HL-60/S4 treated with phorbol 12-myristate 13-acetate at 8.2 ng/mL for 4 days and 3 days (cell line): Measurements from ENCODE around the gene GLIS2.
"Not testable (repeated sequence)": the region's sequence is repeated elsewhere in the genome, so short reads cannot be mapped to it uniquely, and the experiment has no call there.

Experiments
- in situ Hi-C: fragments of 300-500 bp; cut with MboI; formaldehyde crosslinking; loops from 2 replicates; pipeline ENCODE4 v1.15.0; 2022; ENCODE audit warnings: low sequenced_read_pairs

GLIS2 gene

DNA sequence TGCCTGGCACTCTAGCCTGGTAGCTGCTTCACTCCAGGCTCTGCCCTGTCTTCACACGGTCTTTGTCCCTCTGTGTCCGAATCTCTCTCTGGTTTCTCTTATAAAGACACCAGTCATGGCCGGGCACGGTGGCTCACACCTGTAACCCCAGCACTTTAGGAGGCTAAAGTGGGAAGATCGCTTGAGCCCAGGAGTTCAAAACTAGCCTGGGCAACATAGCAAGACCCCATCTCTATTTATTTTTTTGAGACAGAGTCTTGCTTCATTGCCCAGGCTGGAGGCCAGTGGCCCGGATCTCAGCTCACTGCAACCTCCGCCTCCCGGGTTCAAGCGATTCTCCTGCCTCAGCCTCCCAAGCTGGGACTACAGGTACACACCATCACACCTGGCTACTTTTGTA is 17.8 kb downstream of the GLIS2 start:
- in situ Hi-C loops = not testable (repeated sequence)

DNA sequence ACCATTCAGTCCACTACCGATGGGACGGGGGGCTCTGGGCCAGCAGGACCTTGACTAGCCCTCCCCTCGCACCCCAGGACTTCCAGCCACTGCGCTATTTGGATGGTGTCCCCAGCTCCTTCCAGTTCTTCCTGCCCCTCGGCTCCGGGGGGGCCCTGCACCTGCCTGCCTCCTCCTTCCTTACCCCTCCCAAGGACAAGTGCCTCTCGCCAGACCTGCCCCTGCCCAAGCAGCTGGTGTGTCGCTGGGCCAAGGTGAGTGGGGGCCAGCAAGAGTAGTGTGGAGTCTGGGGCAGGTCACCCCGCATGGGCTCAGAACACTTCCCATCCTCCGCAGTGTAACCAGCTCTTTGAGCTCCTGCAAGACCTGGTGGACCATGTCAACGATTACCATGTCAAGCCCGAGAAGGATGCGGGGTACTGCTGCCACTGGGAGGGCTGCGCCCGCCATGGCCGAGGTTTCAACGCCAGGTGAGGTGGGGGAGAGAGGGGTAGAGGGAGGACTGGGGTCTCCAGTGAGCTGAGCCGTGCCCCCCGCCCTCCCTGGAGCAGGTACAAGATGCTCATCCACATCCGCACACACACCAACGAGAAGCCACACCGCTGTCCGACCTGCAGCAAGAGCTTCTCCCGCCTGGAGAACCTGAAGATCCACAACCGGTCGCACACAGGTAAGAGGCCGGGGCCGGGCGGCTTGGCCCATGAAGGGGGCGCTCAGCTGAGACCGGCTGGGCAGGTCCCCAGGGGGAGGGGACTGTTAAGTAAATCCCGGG is 19.0 kb downstream of the GLIS2 start:
- in situ Hi-C loops = no loop called here

DNA sequence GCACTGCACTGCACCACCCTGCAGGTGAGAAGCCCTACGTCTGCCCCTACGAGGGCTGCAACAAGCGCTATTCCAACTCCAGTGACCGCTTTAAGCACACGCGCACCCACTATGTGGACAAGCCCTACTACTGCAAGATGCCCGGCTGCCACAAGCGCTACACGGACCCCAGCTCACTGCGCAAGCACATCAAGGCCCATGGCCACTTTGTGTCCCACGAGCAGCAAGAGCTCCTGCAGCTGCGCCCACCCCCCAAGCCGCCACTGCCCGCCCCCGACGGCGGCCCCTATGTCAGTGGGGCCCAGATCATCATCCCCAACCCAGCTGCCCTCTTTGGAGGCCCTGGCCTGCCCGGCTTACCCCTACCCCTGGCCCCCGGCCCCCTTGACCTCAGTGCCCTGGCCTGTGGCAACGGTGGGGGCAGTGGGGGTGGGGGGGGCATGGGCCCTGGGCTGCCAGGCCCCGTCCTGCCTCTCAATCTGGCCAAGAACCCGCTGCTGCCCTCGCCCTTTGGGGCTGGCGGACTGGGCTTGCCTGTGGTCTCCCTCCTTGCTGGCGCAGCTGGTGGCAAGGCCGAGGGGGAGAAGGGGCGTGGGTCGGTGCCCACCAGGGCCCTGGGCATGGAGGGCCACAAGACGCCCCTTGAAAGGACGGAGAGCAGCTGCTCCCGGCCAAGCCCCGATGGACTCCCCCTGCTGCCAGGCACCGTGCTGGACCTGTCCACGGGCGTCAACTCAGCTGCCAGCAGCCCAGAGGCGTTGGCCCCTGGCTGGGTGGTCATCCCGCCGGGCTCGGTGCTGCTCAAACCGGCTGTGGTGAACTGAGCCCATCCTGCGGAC is 21.1 kb downstream of the GLIS2 start:
- in situ Hi-C loops = no loop called here

DNA sequence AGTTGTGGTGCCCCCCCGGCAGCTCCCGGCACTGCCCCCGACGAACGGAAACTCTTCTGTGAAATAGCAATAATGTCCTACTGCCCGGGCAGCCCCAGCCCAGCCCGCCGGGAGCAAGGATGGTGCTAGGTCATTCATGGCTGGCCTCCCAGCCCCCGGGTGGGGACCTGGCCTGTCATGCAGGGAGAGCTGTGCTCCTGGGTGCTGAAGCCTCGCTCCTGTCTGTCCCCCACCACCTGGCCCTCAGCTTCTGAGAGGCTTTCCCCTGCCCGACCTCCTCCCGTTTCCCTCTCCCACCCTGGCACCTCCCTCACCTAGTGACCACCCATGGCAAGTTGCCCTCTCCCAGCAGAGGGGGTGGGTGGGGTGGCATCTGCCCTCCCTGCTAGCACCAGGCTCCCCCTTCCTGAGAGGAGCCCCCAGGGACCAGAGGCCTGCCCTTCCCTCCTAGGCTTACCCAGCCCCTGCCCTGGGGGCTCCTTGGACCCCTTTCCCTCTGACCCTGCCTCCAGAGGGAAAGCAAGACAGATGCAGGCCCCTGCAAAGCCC is 21.7 kb downstream of the GLIS2 start:
- in situ Hi-C loops = no loop called here

DNA sequence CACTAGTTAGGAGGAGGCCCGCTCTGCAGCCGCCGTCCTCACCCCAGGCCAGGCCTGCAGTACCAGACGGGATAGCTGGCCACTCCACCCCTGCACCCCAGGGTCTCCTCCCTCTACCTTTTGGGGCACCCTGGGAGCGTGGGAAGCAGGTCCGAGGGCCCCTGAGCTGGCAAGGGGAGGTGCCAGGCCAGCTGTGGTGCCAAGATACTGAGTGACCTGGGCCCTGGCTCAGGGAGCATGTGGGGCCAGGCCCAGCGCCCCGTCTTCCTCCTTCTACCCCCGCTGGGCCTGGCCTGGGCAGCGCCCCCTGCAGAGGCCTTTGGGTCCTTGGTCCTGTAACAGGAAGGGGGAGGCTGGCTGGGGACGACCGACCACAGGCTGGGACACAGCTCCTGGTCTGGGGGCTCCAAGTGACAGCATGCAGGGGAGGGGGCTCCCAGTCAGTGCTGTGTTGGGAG is 22.3 kb downstream of the GLIS2 start:
- in situ Hi-C loops = no loop called here

DNA sequence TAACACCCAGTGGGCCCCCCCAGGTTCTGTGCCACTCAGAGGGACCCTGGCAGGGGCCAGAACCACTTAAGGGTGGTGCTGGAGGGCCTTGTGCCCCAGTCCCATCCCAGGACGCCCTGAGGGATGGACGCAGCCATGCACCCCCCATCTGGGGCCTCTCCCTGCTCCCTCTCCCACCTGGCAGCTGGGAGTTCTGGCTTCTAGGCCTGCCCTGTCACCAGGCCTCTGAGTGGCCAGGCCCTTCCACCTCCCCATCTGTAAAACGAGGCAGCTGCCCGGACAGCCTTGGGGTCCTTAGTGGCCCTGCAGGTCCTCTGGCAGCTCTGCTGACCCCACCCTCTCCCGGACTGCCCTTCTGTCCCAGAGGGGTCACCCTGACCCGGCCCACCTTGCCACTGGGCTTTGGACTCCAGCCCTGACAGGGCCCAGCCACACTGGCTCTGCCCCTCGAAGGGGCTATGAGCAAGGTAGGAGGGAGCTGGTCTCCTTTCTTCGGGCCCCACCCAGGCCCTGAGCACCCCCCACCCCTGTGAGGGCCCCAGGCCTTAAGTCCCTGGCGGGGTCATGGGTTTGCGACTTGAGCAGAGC is 22.9 kb downstream of the GLIS2 start:
- in situ Hi-C loops = no loop called here

DNA sequence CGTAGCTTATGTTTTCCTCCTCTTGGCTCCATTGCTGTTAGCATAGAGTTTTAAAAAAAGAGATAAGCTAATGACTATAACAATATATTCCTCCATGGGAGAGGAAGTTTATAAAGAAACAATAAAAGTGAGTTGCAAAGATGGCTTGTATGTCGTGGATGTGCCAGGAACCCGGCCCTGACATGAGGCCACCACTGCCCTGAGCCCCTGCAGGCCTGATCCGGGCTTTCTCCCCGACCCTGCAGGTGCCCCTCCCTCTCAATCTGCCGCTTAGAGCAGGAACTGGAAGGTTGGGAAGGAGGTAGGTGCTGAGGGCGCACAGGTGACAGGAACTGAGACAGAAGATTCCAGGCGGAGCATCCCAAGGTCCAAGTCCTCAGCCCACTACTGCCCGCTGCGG is 23.6 kb downstream of the GLIS2 start:
- in situ Hi-C loops = no loop called here

DNA sequence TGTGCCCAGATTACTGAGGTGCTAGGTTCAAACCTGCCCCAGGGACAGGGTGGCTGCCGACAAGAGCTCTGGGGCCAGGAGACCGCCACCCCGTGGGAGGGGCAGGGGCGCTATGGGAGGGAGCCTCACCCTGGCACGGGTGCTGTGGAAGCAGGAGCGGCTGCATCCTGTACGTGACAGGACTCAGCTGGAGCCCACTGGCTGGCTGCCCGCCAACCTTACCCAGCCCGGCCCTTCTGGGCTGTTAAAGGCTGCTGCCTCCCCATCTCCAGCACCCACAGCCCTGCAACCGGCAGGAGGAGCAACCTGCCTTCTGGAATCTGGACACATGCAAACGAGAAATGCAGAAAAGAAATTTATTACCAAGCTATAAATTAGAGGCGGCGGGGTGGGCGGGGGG is 24.0 kb downstream of the GLIS2 start:
- in situ Hi-C loops = no loop called here

DNA sequence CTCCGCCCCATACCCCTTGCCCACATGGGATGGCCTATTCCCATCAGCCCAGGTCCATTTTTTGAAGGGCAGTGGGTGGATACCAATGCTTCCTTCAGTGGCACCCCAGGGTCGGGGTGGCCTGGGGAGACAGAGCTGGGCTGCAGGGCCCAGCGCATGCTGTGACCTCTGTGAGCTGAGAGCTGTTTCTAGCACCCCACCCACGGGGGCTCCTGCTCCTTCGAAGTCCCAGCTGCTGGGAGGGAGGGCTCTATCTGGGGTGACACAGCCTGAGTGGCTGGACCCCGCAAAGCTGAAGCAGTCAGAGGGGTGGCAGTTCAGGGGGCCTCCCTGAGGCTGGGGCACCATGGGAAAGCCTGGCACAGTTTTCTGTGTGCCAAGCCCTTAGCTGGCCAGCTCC is 24.6 kb downstream of the GLIS2 start:
- in situ Hi-C loops = no loop called here

DNA sequence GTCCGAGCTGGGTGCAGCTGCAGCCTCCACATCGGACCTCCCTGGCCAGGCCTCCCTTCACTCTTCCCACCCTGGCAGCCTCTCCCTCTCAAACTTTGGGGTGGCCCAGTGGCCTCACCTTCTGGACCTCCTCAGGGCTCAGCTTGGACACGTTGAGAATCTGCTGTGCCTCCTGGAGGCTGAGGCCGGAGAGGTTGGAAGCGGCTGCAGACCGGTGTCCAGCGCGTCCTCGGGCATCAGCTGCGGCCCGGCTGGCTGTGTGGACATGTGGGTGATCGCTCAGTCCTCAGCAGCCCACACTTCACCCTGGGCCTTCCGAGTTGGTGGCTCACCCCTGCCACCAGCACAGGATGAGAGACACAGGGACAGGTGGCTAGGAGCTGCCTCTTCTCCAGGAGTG is 25.4 kb downstream of the GLIS2 start:
- in situ Hi-C loops = no loop called here

DNA sequence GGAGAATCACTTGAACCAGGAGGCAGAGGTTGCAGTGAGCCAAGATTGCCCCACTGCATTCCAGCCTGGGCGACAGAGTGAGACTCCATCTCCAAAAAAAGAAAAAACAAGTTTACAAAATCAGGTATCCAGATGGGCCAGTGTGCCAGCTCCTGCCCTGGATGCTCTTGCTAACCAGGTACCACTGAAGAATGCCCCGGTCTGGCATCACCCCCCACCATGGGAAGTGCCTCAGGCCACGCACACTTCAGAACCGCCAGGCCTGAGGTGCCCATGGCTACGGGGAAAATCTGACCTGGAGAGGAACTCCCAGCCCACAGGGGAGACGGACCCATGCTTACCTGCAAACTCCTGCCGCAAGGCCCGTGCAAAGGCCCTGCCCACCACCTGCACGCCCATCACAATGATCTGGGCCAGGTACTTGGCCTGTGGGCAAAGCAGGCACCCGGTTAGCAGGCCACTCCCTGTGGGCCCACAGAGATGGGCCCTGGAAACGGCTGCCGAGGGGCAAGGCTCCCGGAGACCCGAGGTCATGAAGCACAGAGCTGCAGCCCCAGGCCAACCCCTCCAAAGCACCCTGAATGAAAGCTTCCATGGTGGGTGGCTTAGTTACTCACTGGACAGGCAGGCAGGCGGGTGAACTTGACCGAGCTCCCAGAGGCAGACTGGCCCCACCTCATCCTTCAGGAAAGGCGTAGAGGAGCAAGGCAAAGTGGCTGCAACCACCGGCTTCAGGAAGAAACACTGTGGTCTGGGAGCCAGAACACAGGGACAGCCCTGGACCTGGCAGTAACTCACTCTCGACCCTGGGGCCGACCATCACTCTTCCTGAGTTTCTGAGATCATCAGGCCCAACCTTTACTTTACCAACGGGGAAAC is 27.2 kb downstream of the GLIS2 start:
- in situ Hi-C loops = no loop called here

DNA sequence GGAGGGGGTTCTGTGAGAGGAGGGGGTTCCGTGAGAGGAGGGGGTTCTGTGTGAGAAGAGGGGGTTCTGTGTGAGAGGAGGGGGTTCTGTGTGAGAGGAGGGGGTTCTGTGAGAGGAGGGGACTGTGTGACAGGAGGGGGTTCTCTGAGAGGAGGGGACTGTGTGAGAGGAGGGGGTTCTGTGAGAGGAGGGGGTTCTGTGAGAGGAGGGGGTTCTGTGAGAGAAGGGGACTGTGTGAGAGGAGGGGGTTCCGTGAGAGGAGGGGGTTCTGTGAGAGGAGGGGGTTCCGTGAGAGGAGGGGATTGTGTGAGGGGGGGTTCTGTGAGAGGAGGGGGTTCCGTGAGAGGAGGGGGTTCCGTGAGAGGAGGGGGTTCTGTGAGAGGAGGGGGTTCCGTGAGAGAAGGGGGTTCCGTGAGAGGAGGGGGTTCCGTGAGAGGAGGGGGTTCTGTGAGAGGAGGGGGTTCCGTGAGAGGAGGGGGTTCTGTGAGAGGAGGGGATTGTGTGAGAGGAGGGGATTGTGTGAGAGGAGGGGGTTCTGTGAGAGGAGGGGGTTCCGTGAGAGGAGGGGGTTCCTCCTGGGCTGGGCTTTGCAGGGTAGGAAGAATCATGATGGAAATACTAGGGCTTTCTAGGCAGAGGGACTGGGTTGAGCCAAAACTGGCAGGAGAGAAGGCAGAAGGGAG is 28.6 kb downstream of the GLIS2 start:
- in situ Hi-C loops = not testable (repeated sequence)

DNA sequence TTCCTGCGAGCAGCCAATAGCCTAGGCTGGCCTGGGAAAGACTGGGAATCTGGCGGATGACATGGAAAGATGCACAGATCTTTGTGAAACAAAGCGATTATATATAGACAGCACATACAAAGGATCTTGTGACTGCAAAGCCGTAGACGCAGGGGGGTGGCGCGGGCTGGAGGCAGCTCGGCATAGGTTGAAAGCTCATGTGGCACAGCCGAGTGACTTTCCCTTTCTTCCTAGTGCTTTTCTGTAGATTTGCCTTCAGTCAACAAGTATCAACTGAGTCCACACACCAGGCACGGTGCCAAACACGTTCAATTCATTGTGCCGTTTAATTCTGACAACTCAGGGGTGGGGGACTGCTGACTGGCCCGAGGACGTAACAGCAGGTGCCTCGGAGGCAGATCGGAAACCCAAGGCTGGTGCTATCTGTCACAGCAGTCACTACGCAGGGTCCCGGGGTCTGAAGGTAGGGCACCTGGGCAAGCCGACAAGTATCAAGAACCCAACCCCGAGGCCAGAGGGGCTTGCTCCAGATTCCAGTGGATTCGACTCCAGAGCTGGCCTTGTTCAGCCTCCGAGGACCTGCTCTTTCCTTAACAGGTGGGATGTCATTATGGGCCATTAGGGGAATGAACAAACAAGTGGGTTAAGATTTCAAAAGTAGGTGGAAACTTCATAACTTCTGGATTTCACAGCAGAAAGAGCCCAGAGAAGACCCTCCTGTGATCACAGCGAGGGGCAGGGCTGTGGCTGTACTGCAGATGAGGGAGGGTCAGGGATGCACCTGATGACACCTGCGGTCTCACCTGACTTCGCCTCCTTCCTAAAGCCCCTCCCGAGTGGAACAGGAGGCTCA is 29.3 kb downstream of the GLIS2 start:
- in situ Hi-C loops = no loop called here

DNA sequence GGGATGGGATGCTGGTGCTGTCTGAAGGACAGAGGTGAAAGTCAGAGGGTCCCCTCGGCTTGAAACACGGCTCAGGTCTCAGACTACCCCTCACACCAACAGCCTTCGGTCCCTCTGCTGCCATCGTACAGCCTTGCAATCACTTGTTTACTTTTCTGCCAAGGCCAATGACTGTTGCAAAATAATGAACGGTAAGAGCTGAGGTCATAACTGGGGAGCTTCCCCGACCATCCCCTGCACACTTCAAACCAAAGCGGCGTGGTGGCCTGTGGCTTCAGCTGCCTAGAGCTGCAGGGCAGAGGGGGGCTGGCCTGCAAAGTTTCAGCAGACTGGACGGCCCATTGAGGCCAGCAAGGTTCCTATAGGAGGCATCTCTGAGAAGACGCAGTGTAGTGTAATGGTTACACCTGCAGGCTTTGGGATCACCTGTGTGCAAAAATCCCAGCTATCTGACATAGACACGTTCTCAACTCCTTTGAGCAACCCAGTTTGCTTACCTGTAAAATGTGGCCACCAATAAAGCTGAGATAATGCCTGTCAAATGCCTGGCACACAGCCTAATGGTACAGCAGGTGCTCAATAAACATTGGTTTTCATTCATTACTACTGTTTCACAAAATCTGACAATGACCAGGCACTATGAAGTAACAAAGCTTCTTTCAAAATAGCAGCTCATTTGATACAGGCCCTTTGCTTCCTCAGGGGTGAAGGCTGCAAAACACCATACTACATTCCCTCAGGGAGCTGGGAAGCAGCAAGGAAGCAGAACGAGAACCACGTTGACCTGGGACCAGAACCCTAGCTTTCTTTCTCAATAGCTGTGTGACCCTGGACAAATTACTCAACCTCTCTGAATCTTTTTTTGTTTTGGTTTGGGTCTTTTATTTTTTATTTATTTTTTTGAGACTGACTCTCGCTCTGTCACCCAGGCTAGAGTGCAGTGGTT is 30.2 kb downstream of the GLIS2 start:
- in situ Hi-C loops = no loop called here

DNA sequence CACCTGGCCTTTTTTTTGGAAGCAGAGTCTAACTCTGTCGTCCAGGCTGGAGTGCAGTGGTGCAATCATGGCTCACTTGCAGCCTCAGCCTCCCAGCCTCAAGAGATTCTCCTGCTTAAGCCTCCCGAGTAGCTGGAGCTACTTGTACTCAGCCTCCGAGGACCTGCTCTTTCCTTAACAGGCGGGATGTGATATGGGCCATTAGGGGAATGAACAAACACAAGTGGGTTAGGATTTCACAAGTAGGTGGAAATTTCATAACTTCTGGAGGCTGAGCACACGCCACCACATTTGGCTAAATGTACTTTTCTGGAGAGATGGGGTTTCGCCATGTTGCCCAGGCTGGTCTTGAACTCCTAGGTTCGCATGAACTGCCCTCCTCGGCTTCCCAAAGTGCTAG is 31.1 kb downstream of the GLIS2 start:
- in situ Hi-C loops = no loop called here

DNA sequence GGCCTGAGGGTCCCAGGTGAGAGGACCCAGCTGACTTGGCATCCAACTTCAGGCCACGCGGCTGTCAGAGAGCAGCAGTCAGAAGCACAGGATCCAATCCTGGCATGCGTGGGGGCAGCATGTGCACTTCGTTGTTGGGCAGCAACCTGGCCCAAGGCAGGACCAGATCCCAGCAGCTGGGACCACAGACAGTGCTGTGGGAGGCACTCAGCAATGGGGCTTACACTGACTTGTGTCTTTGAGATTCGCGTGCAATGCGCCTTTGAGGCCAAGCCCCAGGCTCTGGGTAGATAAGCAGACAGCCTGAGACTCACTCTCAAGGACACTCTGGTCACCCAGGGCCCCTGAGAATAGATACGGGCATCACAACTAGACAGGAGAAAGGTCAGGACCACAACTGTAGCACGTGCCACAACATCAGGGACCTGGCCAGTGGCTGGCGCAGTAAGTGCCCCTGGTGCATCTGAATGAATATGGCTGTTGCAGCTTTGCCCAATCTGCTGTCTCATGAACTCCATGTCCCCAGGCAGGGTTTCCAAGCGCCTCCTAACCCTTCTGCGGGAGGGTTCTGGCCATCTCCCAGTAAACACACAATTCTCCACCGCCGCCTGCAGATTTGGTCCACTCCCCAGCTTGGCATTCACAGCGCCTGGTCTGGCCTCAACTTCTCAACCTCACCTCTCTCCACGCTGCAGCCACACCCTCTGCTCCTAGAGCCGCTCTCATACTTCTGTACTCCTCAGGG is 32.1 kb downstream of the GLIS2 start:
- in situ Hi-C loops = no loop called here

DNA sequence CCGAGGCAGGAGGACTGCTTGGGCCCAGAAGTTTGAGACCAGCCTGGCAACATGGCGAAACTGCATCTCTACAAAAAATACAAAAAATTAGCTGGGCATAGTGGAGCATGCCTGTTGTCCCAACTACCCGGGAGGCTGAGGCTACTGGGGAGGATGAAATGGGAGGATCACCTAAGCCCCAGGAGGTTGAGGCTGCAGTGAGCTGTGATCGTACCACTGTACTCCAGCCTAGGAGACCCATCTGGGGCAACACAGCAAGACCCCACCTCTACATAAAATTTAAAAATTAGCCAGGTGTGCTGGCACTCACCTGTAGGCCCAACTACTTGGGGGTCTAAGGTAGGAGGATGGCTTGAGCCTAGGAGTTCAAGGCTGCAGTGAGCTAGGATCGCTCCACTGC is 33.5 kb downstream of the GLIS2 start:
- in situ Hi-C loops = no loop called here
